ENCODE results near the gene ARSG.

- TF ChIP-seq ZNF274 (IDR thresholded peaks at IDR 0.05; ENCODE audit: borderline replicate concordance, extremely low read depth, low read length) (no peak), CTCF (IDR thresholded peaks at IDR 0.05; ENCODE audit: control extremely low read depth in 1 of 3, insufficient read depth in 1 of 3, low read depth in 1 of 3, low read length in 3 of 3) (no peak), POLR2AphosphoS5 (IDR thresholded peaks at IDR 0.05; ENCODE audit: low read depth, low read length) (no peak), TAF1 (IDR thresholded peaks at IDR 0.05; ENCODE audit: low read depth, low read length) (no peak), RFX5 (IDR thresholded peaks at IDR 0.05; ENCODE audit: borderline replicate concordance, low read depth, low read length) (no peak), CTBP2 (IDR thresholded peaks at IDR 0.05; ENCODE audit: borderline replicate concordance, insufficient read depth, insufficient read length, low read length) (no peak), EP300 (IDR thresholded peaks at IDR 0.05; ENCODE audit: borderline replicate concordance in 1 of 2, low read depth in 2 of 2, low read length in 2 of 2) (no peak), POLR2A (IDR thresholded peaks at IDR 0.05; ENCODE audit: control extremely low read depth in 1 of 2, low read depth in 2 of 2, low read length in 2 of 2) (no peak), CREB1 (IDR thresholded peaks at IDR 0.05) (no peak), CHD2 (IDR thresholded peaks at IDR 0.05; ENCODE audit: low read length) (no peak), KDM1A (IDR thresholded peaks at IDR 0.05; ENCODE audit: borderline replicate concordance, low read length) (no peak), EZH2 (IDR thresholded peaks at IDR 0.05; ENCODE audit: low read depth, low read length, severe bottlenecking) (no peak), RXRA (IDR thresholded peaks at IDR 0.05; ENCODE audit: insufficient read depth, low read depth, low read length) (no peak)
- TF ChIP-seq, protein P1, sequence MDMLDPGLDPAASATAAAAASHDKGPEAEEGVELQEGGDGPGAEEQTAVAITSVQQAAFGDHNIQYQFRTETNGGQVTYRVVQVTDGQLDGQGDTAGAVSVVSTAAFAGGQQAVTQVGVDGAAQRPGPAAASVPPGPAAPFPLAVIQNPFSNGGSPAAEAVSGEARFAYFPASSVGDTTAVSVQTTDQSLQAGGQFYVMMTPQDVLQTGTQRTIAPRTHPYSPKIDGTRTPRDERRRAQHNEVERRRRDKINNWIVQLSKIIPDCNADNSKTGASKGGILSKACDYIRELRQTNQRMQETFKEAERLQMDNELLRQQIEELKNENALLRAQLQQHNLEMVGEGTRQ (IDR thresholded peaks at IDR 0.05; ENCODE audit: low read length) = no peak
Observed at GRCh38 chr17:68452724-68453290, 161.5 kb downstream of the ARSG start.

Data from H1 (cell line).